22Rv1 (cell line): ENCODE results near the gene SERGEF.

Source experiments
- ZFX ChIP-seq: fragments of 450-650 bp; IDR thresholded peaks from 2 replicates; pipeline ENCODE4 v1.6.1; 2017; ENCODE audit warnings: antibody characterized with exemption, borderline replicate concordance
- TF ChIP-seq, protein P1 (sequence below): fragments of 450-650 bp; IDR thresholded peaks from 2 replicates; pipeline ENCODE4 v1.5.1; 2017; ENCODE audit warnings: mild to moderate bottlenecking

DNA sequence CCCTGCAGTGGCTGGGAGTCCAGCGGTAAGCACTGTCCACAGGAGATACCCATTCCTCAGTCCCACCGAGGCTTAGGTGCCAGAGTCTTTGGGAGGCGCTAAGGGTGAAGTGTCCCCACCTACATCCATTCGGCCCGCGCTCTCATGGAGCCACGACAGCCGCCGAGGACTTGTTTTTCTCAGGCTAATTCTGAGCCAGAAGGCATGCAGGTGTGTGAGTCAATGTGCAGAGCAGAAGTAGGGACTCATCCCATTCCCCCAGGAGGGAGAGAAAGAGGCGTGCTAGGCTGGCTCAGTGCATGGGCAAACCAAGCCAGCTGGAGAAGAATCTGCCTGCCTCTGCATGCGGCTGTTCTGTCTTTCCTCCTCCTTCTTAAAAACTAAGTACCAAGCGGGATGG is 231.6 kb downstream of the SERGEF start:
- TF ChIP-seq, protein P1, sequence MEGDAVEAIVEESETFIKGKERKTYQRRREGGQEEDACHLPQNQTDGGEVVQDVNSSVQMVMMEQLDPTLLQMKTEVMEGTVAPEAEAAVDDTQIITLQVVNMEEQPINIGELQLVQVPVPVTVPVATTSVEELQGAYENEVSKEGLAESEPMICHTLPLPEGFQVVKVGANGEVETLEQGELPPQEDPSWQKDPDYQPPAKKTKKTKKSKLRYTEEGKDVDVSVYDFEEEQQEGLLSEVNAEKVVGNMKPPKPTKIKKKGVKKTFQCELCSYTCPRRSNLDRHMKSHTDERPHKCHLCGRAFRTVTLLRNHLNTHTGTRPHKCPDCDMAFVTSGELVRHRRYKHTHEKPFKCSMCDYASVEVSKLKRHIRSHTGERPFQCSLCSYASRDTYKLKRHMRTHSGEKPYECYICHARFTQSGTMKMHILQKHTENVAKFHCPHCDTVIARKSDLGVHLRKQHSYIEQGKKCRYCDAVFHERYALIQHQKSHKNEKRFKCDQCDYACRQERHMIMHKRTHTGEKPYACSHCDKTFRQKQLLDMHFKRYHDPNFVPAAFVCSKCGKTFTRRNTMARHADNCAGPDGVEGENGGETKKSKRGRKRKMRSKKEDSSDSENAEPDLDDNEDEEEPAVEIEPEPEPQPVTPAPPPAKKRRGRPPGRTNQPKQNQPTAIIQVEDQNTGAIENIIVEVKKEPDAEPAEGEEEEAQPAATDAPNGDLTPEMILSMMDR, result no peak
- TF ChIP-seq ZFX, result no peak
